ENCODE results near the gene TUNAR.

DNA sequence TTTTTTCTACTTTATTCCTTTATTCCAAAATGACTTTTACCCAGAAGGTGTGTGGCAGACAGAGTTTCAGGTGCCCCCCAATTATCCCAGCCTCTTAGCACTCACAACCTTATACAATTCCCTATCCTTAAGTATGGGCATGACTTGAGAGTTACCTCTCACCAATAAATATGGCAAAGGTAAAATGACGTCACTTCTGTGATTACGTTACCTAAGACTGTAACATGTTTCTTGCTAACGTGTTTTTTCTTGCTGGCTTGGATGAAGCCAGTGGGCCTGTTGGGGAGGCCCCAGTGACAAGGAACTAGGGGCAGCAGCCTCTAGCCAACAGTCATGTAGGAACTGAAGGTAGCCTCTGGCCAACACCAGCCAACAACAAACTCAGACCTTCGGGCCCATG, 13.3 kb upstream of the TUNAR start:
- TF ChIP-seq, protein P1, sequence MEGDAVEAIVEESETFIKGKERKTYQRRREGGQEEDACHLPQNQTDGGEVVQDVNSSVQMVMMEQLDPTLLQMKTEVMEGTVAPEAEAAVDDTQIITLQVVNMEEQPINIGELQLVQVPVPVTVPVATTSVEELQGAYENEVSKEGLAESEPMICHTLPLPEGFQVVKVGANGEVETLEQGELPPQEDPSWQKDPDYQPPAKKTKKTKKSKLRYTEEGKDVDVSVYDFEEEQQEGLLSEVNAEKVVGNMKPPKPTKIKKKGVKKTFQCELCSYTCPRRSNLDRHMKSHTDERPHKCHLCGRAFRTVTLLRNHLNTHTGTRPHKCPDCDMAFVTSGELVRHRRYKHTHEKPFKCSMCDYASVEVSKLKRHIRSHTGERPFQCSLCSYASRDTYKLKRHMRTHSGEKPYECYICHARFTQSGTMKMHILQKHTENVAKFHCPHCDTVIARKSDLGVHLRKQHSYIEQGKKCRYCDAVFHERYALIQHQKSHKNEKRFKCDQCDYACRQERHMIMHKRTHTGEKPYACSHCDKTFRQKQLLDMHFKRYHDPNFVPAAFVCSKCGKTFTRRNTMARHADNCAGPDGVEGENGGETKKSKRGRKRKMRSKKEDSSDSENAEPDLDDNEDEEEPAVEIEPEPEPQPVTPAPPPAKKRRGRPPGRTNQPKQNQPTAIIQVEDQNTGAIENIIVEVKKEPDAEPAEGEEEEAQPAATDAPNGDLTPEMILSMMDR (IDR thresholded peaks at IDR 0.05), result no peak
- TF ChIP-seq POLR2A (IDR thresholded peaks at IDR 0.05) (no peak), EP300 (IDR thresholded peaks at IDR 0.05) (no peak)

Data from upper lobe of left lung (tissue), 4 donors.